Measurements from ENCODE around the gene TLX3. TPM values are rescaled to one million over a fixed set of nuclear protein-coding genes. Genes with fewer than 3 reads are reported as not detected.

Gene TLX3
- total and polyA plus RNA-seq, 2 of the 8 experiments (the other 6 are each of a cell fraction or from before 2014, with no cell fraction given): not detected

DNA sequence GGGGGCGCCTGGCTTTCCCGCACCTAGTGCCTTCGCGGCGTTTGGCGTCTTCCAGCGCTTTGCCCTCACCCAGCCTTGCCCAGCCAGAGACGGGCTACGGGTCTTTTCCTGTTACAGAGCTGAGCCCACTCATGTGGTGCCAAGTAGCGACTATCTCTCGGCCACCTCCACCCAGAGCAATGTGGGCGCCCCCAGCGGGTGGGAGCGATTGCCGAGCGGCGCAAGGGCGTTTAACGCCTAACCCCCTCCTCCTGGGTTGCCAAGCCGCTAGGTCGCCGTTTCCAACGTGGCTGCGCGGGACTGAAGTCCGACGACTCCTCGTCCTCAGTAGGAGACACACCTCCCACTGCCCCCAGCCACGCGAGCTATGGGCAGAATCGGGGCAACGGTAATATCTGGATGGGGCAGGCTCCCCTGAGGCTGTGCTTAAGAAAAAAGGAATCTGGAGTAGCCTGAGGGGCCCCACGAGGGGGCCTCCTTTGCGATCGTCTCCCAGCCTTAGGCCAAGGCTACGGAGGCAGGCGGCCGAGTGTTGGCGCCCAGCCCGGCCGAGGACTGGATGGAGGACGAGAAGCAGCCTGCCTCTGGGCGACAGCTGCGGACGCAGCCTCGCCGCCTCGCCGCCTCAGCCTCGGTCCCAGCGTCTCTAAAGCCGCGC is 5.8 kb downstream of the TLX3 start:
- Histone ChIP-seq H4K91ac (replicated peaks; ENCODE audit: insufficient read length, low read length) (no peak overlapping the region), H3K27me3 (replicated peaks in 1 of 4; ENCODE audit: control insufficient read depth in 3 of 4, extremely low read depth in 1 of 4, insufficient read depth in 3 of 4, low read length in 3 of 4) (peaks cover 90 to 100% (median 99%) of the 10 kb centered on the region in 4 experiments), H3K9ac (replicated peaks in 1 of 4; ENCODE audit: extremely low read depth in 1 of 4, low read depth in 3 of 4, low read length in 3 of 4) (no peak overlapping the region), H2BK120ac (replicated peaks; ENCODE audit: low read depth, low read length) (no peak overlapping the region), H3K4me1 (replicated peaks in 1 of 4; ENCODE audit: control insufficient read depth in 3 of 4, insufficient read depth in 4 of 4, low read length in 3 of 4) (peaks cover 0 to 34% (median 22%) of the 10 kb centered on the region in 4 experiments; a peak in 6 of 7 replicates), H3K79me2 (ENCODE audit: control insufficient read depth in 1 of 2, insufficient read depth in 2 of 2, low read length in 2 of 2) (no peaks in the 10 kb centered on the region), H3K4ac (replicated peaks; ENCODE audit: insufficient read length, low read depth, low read length) (no peak overlapping the region), H2BK12ac (ENCODE audit: low read depth, low read length) (peak overlapping the region; percentile 68; the same call in 1 of the 2 replicates), H3K23me2 (ENCODE audit: low read depth, low read length) (no peaks in the 10 kb centered on the region), H3K18ac (ENCODE audit: extremely low read depth, low read length) (no peak overlapping the region), H2AK5ac (ENCODE audit: low read depth, low read length) (peak overlapping the region; percentile 28; the same call in 1 of the 2 replicates), H2BK15ac (ENCODE audit: low read length) (no peak overlapping the region), H4K20me1 (replicated peaks in 1 of 2; ENCODE audit: control insufficient read depth in 1 of 2, insufficient read depth in 2 of 2, low read length in 2 of 2) (peaks cover 18 to 40% of the 10 kb centered on the region in 2 experiments), H2AFZ (ENCODE audit: low read length) (no peak overlapping the region), H3K9me3 (ENCODE audit: insufficient read depth in 2 of 2, low read depth in 1 of 2, low read length in 1 of 2) (no peaks in the 10 kb centered on the region; a peak in 1 of 4 replicates), H3K79me1 (ENCODE audit: low read depth, low read length) (no peaks in the 10 kb centered on the region), H3K4me2 (ENCODE audit: insufficient read depth in 1 of 2, low read depth in 2 of 2, low read length in 2 of 2) (peak overlapping the region; percentile 44 to 56), H3K36me3 (ENCODE audit: control insufficient read depth in 2 of 4, insufficient read depth in 4 of 4, low read length in 3 of 4) (peaks cover 0 to 16% (median 0%) of the 10 kb centered on the region in 4 experiments; a peak in 1 of 8 replicates), H3K14ac (ENCODE audit: insufficient read length) (no peak overlapping the region), H2BK20ac (ENCODE audit: low read length) (no peak overlapping the region), H3K27ac (ENCODE audit: low read depth, low read length) (no peak overlapping the region), H2BK5ac (ENCODE audit: low read depth, low read length) (no peak overlapping the region), H4K5ac (ENCODE audit: insufficient read length, low read depth, low read length) (no peak overlapping the region), H4K8ac (ENCODE audit: extremely low read depth, insufficient read depth, low read length) (peak overlapping the region; percentile 16; the same call in 1 of the 2 replicates), H3K4me3 (ENCODE audit: extremely low read depth in 1 of 4, insufficient read depth in 2 of 4, low read depth in 3 of 4, low read length in 4 of 4) (peak overlapping the region in 1 of 4 experiments; percentile 30; a peak in 2 of 8 replicates), H3K23ac (ENCODE audit: insufficient read length) (no peak overlapping the region), H3K56ac (replicated peaks; ENCODE audit: insufficient read length, low read depth, low read length) (no peak overlapping the region)
- ChIA-PET POLR2A (ENCODE audit: partially characterized antibody) (interaction anchor here (1.0 to 1.6 kb wide), 3 partner anchors 8 to 98 kb away, joined by 3 to 6 read pairs (median 4); partner anchors contain the start of gene NPM1), CTCF (ENCODE audit: partially characterized antibody) (interaction anchor here (1.2 to 5.5 kb wide), 4 partner anchors 8 to 29 kb away, joined by 3 to 30 read pairs (median 5); no protein-coding TSS in a partner anchor)
- 7% methylated on average over 52 of the region's 53 CpGs; no CpG with 5 or more reads in 1 of the 2 experiments for WGBS, 2 experiments (ENCODE audit: extremely low coverage in 1 of 2, insufficient coverage in 1 of 2, insufficient read length in 1 of 2, insufficient replicate concordance in 2 of 2, low coverage in 1 of 2, low lambda C conversion rate in 2 of 2, missing lambda C conversion rate in 1 of 2)
- FAIRE-seq: no peak
- DNase-seq (ENCODE audit: low read depth in 1 of 2, low spot score in 2 of 2): peak in 1 of 2 experiments; percentile 65
- TF ChIP-seq GTF2F1 (IDR thresholded peaks at IDR 0.05; ENCODE audit: borderline replicate concordance, low read depth, low read length) (no peak), RFX5 (IDR thresholded peaks at IDR 0.05; ENCODE audit: borderline replicate concordance, low read depth, low read length) (no peak), RAD21 (IDR thresholded peaks at IDR 0.05 in 1 of 2, conservative IDR thresholded peaks at IDR 0.05 in 1 of 2; ENCODE audit: low read depth in 2 of 2, low read length in 2 of 2) (no peak), PHF8 (conservative IDR thresholded peaks at IDR 0.05; ENCODE audit: low read depth, low read length) (no peak), SIRT6 (IDR thresholded peaks at IDR 0.05; ENCODE audit: low read length) (no peak), EZH2 (IDR thresholded peaks at IDR 0.05; ENCODE audit: low read depth, low read length, severe bottlenecking) (peak; percentile 70), CTBP2 (IDR thresholded peaks at IDR 0.05; ENCODE audit: borderline replicate concordance, insufficient read depth, insufficient read length, low read length) (no peak), RBBP5 (IDR thresholded peaks at IDR 0.05; ENCODE audit: borderline replicate concordance, low read depth, low read length) (no peak), BACH1 (IDR thresholded peaks at IDR 0.05; ENCODE audit: low read length) (no peak), SUZ12 (IDR thresholded peaks at IDR 0.05; ENCODE audit: low read length) (peak; percentile 48), NANOG (IDR thresholded peaks at IDR 0.05; ENCODE audit: insufficient read depth, low read depth, low read length, poor library complexity, severe bottlenecking) (no peak)

All from H1 (cell line).